Measurements from ENCODE around the gene ADGRL1.
A peak's percentile ranks its signal among the peaks of the same experiment; 100 is the strongest.

ADGRL1 gene

DNA sequence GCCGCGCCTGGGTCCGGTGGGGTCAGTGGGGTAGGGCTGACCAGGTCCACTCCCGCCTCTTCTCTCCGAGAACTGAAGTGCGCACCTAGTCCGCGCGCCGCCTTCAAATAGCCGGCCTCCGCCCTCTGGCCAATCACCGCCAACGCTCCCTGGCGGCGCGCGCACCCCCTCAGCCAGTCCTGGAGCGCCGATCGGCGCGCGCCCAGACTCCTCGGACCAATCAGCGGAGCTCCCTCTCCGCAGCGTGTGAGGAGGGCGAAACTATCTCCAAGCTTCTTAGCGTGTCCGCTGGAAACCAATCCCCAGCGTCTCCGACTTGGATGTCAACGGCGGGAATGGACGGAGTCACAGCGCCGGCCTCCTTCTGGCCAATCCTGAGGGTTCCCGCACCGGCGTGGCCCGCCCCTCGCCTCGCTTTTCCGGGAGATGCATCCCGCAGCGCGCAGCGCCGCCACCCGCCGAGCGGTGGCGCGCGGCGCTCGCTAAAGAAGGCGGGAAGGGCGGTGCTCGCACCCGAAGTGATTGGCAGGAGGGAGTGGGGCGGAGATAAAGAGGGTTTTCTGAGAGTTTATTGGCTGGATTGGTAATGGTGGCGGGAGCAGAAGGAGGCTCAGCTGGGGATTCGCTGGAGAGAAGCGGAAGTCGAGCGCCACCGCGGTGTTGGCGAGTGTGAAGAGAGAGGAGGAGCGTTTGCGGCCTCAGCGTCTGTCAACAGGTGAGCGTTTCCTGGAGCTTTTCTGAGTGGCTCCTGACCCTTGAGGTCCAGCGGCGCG is 69.3 kb downstream of the ADGRL1 start, which contains the start of gene ASF1B:
ASF1B (minus strand) TSS at position 81 of the 773 bp plus-strand sequence. CDS start 133 bp downstream, outside the sequence.
- peak; percentile 94 to 96 for DNase-seq

DNA sequence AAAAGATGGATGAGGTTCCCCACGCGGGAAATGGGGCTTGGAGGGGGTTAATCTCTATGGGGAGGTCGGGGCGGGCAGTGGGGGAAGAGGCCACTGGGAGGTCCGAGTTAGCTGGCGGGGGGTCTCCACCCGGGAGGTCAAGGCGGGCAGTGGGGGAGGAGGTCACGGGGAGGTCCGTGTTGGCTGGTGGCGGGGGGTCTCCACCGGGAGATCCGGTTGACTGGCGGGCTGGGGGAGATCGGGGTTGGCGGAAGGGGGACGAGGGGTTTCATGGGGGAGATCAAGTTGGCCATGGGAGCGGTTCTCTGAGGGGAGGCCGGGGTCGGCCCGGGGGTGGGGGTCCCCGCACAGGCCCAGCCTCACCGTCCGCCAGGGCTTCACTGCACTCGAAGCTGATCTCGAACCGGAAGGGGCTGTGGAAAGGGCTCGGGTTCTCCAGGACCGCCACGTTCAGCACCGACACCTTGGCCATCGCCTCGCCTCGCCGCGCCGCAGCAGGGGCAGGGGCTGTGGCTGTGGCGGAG is 69.9 kb downstream of the ADGRL1 start:
- DNase-seq = no peak

DNA sequence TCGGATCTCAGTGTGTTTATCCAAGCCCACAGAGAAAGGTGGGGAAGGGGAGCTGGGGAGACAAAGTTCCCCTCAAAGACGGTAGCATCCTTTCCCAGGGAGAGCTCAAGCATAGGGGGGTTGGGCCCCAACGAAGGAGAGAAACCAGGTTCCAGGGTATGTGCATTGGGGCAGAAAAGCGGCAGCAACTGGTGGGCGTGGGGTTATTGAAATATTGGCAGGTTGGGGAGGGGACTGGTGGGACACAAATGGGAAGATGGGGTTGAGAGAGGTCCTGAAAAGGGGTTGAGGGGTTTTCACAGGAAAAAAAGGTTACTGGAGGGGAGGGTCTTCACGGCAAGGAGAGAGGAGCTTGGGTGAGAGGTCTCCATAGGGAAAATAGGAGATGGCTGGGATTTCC is 70.6 kb downstream of the ADGRL1 start:
- no peak for DNase-seq

DNA sequence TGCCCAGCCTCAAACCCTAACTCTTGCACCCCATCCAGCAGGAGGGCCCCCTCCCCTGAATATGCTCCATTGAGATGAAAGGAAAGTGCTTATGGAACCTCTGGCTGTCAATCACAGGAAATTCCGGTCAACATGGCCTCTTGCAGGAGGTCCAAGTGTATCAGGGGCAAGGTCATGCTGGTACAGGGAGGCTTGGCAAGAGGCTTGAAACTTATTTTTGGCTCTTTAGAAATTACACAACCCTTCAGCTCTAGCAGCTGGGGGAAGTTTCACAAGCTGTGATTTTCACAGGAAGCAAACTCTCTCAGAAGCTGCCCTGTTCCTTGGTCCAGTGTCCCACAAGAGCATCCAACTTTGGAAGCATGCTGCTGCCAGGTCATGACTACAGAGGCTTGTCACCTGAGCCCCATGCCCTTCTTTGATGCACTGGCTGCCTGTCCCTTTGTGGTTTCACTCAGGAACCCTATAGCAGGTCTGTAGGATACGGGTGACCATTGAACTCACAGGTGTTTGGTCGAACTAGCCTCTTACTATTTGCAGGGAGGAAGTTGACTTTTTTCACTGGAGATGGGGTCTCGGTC is 78.0 kb downstream of the ADGRL1 start:
- DNase-seq = no peak

DNA sequence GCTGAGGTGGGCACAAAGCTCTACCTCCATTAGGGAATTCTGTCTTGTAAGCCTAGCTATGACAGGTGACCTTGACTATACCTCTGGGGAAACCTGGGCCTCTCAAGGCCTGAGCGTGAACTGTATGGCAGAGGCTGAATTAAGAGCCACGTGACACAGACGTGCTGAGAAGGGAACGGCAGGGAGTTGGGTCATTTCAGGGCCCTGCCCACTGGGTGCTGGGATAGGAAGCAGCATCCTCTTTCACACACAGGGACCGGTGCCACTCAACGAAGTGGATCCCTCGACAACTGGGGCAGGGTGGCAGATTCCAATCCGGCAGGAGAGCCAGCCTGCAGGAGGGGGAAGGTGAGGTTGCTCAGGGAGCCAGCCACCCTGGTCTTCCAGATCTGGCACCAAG is 78.8 kb downstream of the ADGRL1 start:
- no peak for DNase-seq

DNA sequence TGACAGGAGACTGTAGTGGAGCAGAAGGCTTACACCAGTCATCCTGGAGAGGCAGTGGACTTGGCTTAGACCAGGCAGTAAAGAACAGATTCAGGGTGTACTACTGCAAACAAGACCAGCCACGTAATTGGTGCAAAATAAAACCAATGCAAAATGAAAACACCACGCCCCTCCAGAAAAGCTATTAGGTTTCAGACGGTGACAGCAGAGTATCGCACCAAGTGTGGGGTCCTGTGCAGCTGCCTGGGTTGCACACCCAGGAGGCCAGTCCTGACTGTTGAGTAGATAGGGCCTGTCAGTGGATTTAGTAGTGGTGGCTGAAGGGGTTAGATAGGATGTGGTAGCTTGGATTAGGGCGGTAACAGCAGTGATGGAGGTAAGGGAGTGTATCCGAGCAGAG is 83.0 kb downstream of the ADGRL1 start:
- no peak for DNase-seq

DNA sequence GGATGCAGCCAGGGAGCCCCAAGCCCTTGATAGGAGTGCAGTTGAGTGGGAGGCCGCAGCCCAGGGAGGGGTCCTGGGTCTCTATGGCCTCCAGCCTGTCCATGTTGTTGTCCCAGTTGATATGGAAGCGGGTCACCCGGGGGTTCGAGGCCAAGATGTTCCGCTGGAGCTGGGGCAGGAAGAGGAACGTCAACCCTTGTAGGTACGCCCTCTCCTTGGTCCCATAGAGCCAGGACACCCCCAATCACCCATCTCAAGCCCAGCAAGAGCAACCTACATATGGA is 85.5 kb downstream of the ADGRL1 start:
- DNase-seq = no peak

DNA sequence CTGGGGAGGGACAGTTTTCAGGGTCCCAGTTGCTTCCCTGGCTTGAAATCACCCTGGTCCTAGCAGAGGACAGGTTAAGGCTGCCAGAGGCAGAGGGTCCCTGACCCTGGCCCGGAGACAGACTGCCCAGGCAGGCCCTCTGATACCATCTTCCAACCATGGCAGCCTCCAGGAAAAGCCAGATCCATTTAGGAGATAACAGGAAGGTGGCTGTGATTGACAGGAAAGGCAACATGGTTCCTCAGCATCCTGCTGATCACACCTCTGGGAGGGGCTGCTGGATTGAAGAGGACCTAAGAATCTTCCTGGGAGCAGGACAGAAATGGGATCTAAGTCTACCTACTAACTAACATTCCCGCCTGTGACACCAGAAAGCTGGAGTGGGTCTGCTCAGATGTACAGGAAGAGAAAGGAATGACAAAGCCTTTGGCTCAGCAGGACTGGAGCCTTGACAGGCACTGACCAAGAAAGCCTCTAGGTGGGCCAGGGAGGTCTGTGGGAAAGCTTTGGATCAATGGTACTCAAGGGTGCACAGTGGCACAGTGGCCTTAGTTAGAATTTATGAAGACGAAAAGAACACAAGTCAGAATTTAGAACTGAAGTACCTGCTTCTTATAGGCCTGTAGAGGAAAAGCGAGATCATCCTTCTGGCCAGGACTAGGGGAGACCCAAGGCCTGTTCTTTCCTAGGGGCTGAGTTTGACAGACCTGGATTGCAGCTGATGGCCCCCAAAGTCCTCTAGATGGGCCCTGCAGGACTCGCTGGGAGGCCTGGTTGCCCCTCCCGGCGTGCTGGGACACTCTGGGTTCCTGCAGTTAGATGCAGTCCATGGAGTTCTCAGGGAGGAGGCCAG is 86.1 kb downstream of the ADGRL1 start:
- DNase-seq = no peak

DNA sequence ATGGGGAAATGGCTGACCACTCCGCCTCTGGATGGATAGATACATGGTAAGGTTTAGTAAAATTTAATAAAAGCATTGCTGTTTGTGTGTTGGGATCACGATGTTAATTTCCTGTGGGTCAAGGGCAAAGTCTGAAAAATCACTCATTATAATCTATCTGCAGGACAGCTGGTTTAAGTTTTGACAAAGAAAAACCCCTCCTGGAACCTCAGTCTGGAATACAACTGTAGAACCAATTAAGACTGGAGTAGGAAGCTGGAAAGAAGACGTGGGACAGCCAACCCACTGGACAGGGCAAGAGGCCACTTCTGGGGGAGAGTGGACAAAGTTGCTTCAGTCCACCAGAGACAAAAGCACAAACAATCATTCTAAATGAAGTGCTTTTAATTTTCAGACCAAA is 86.8 kb downstream of the ADGRL1 start:
- DNase-seq = no peak

DNA sequence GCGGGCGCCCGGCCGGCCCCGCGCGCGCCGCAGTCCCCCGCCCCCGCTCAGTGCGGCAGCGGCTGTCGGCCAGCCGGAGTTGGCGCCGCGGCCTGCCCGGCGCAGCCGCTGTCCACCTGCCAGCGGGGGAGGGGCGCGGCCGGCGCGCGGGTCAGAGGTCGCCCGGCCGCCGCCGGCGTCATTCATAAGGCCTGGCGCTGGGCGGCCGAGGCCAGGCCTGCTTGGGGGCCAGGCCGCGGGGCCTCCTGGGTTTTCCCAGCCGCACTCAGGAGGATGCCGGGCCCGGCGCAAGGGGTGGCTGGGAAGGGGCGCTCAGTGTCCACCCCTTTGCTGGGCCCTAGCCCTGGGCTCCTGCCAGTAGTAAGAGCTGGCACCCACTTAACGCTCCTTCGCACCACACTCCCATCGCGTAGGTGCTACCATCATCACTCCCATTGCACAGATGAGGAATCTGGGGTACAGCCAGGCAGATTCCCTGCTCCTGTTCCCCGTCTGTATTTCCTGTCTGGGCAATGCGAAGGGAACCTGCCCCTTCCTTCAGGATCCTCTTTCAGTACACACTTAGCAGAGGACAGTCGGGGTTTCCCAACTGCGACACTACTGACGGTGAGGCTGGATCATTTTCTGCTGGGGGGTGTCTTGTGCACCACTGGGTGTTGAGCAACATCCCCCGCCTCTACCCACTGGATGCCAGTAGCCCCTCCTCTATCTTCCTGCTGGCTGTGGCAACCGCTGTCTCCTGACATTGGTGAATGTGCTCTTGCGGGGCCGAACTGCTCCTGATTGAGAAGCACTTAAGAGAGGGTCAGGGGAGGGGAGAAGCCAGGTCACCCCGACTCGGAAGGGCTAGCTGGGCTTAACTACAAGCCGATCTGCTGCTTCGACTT is 87.6 kb downstream of the ADGRL1 start:
- DNase-seq = peak; percentile 24 to 41

DNA sequence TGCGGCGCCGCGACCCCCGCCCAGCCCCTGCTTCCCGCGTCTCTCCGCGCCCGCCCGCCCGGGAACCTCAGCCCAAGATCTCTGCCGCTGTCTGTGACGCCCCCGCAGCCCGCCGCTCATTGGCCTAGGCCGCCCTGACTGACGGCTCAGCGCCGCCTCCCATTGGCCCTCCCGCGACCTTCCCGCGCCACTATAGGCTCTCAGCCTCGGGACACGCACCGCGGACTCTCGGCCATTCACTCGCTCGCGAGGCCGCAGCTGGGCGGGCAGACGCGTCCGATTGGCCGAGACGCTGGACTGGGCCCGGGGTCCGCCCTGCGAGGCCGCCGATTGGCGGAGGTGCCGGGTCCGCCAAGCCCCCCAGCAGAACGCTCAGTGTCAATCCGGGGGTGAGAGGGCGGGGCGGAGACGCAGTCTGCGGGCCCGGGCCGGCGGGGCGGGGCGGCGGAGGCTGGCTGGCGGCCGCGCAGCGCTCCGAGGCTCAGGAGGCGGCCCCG is 88.3 kb downstream of the ADGRL1 start, which contains the start of gene PRKACA:
PRKACA (minus strand) TSS at position 95 of the 497 bp plus-strand sequence. CDS start 215 bp downstream, outside the sequence.
- peak; percentile 95 to 98 for DNase-seq

DNA sequence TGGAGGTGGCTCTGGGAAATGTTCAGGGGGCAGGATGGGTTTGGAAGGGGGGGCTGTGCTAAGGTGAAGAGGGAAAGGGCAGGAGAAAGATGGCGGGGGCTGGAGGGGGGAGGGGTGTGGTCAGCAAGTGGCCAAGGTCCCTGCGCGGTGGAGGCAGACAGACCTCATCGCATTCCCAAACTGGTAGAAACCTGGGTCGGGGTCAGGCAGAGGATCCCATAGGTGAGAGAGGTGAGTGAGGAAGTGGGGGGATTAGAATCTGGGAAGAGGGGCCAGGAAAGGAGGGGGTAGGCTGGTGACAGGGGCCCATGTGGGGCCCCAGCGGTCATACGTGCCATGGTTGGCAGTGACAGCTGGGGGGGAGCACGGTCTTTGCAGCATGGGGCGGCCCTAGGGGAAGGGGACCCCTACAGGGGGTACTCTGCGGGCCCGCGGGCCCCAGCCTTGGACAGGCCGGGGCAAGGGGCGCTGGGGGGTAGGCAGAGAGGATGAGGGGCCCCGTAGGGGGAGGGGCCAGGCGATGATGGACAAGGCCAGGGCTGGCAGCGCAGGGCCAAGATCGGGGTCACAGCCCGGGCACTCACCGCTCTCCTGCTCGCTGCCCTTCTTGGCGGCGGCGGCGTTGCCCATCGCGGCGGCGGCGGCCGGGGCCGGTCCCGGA is 88.9 kb downstream of the ADGRL1 start:
- no peak for DNase-seq

DNA sequence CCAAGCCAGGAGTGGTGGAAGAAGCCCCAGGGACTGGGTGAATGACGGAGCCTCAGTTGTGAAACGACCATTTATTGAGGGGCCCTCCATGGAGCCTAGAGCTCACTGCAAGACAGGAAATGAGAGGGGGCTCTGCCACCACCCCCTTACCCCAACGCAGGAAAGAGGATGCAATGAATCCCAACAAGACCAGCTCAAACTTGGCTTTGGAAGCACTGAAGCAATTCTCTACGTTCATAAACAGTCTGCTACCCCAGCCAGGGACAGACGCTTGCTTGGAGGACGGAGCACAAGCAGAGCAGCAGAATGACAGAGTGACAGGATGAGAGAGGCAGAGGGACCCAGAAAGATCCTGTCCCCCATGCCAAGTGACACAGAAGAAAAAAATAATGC is 89.4 kb downstream of the ADGRL1 start:
- no peak for DNase-seq

DNA sequence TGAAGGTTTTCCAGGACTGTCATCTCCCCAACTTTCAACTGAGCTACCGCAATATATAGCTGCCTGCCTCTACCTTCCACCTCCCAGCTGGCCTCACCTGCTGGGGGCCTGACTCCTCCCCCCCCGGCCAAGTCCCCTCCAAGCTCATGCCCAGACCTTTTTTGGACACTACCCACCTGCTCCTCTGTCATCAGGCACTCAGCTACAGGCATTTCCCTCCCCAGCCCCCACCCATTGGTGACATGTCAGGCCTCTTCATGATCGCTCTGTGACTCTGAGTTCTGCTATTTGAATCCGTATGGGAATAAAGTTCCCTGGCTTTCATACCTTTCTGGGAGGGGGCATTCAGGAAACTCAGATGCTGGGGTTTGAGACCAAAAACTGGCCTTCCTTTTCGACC is 90.2 kb downstream of the ADGRL1 start:
- DNase-seq = no peak

DNA sequence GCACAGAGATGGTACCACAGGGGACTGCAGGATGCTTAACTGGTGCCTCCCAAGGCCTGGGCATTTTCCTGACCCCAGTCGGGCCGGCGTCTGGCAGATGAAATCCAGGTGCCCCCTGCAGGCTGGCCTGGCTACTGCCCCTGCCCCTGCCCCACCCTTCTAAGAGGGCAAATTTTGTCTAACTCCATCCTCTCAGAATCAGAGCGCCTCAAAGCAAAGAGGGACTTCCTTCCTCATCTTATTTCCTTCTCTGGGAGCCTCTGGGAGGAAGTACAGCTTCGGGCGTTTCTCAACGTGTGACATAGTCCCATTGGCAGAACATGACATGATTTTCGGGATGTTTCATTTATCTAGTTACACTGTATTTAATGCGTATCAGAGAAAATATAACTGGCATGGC is 91.1 kb downstream of the ADGRL1 start:
- peak; percentile 48 to 58 for DNase-seq

DNA sequence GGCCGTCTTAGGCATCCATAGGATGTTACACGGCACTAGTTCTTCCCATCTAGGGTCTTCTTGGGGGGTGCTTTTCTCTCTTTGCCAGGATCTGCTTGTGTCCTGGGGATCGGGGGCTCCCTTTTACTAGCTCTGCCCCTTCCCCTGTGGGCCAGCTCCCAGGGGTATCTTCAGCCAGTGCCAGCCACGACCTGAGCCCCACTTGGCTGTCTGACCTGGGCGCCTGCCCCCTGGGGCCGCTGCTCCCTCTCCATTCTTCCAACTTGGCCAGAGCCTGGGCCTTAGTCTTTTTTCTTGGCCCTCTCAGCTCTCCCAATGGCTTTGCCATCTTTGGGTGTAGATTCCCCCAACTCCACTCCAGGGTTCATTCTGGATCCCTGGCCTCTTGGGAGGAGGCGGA is 91.5 kb downstream of the ADGRL1 start:
- no peak for DNase-seq

DNA sequence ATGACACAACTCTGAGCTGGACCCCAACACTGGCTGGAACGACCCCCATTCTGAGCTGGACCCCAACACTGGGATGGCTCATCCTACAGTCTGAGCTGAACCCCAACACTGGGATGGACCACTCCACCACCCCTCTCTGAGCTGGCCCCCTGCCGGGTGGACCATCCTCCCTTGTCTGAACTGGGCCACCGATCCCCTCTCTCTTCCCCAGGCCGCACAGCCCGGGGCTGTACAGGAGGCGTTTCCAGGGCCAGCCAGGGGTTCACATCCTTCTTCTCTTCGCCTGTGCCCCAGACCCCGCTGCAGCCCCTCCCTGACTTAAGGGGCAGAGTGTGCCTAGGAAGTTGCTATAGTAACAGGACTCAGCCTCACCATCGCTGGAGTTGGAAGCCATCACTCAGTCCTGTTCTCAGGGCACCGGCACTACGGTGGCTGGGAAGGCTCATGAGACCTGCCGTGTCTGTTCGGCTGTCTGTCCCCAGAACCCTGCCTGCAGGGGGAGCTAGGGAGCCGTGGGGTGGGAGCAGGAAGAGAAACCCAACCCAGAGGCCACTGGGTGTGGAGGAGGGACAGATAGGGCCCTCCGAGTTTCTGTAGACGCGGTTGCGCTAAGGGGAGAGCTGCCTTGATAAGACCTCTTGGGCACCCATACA is 92.1 kb downstream of the ADGRL1 start:
- peak; percentile 35 for DNase-seq

DNA sequence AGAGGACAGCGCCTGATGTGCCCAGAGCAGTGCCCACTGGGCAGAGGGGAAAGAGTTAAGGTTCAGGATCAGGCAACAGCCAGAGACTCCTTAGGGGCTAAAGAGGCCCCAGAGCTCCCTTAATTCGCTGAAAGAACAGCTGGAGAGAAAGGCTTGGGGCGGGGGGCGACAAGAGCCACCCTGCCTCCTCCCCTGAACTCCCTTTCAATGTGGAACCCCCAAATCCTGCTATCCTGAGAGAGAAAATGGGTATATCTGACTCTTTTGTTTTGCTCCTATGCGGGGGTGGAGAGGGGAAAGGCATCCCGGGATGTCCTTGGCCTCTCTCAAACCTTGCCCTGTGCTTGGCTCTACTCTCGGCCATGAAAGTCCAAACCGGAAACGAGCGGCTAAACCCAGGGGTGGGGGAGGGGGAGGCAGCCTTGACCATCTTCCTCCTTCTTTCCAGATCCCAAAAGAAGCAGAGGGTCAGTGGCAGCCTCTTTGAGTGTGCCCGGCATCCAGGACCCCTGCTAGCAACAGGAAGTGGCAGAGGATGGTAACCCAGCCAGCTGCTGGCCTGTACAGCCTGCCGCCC is 93.1 kb downstream of the ADGRL1 start:
- no peak for DNase-seq

DNA sequence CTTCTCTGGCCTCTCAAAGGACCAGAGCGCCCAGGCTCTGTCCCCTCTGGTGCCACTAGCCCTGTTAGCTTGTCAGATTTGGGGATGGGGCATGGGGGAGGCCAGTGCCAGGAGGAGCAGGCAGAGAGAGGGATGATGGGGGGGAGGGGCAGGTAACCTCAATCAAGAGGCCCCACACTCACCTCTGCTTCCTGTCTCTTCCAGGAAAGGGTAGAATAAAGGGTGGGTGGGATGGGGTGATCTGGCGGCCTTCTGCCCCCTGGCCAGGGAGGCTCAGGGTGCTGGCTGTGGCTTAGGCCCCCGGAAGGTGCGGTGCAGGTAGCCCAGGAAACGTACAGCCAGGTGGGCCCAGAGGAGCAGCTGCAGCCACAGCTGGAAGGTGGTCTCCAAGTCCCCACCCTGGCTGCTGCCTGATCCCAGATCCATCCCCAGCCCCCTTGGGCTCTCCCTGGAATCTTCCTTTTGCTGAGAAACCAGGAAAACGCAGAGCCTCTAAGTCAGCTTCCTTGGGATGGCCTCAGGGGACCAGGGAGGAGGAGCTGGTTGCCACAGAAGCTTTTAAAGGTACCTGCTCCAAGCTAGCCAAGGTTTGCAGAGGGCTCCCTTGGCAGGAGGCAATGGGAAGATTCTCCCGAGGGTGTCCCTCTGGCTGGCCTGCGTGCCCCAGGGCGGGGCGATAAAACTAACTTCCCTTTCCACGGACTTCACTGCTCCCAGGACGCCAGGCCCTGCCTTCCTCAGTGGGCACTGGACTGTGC is 93.7 kb downstream of the ADGRL1 start:
- DNase-seq = no peak

DNA sequence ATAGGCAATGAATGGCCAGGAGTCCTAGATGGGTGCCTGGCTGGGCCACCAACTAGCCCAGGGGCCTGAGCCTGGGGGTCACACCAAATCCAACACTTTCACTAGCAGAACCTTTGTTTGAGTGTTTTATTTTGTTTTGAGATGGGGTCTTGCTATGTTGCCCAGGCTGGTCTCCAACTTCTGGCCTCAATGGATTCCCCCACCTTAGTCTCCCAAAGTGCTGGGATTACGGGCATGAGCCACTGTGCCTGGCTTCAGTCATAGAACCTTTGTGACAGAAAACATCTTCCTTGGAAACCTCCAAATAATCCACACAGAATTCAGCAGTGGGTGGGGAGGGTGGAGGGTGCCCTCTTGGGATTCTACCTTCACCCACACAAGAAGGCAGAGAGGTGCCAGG is 94.5 kb downstream of the ADGRL1 start:
- DNase-seq = no peak
